WTC11 (cell line): ENCODE data around the gene SLC30A1. TPM values are rescaled to one million over a fixed set of nuclear protein-coding genes. Genes with fewer than 3 reads are reported as not detected.

Experiments
- ATAC-seq: fragments of 200-7000 bp; cut with Tn5 transposase; 2 replicates; pipeline ENCODE4 v1.10.0; 2021; ENCODE audit warnings: mild to moderate bottlenecking, moderate library complexity
- CTCF ChIA-PET: fragments of 300-600 bp; sonication (Branson Sonifier 250); formaldehyde crosslinking; loops from one replicate; lab custom pipeline; 2021; ENCODE audit warnings: antibody characterized with exemption; lab: Charles Lee
- POLR2A ChIA-PET: fragments of 350-600 bp; sonication (Branson Sonifier 250); formaldehyde crosslinking; loops from one replicate; lab custom pipeline; 2021; ENCODE audit warnings: antibody characterized with exemption; lab: Charles Lee
- DNase-seq: peaks from one replicate; pipeline ENCODE4 v3.0.0; 2021; ENCODE audit warnings: low spot score
- H3K27ac Mint-ChIP-seq: 2 replicates; pipeline ENCODE4 v1.8.0; 2021; ENCODE audit warnings: mixed read lengths
- H3K27me3 Mint-ChIP-seq: 2 replicates; pipeline ENCODE4 v1.8.0; 2021; ENCODE audit warnings: low read depth, mild to moderate bottlenecking, moderate library complexity, mixed read lengths
- H3K36me3 Mint-ChIP-seq: 2 replicates; pipeline ENCODE4 v1.8.0; 2021; ENCODE audit warnings: mixed read lengths
- H3K4me1 Mint-ChIP-seq: 2 replicates; pipeline ENCODE4 v1.8.0; 2022; ENCODE audit warnings: mixed read lengths
- H3K4me3 Mint-ChIP-seq: 2 replicates; pipeline ENCODE4 v1.8.0; 2021; ENCODE audit warnings: mild to moderate bottlenecking, moderate library complexity, mixed read lengths
- H3K9me3 Mint-ChIP-seq: 2 replicates; pipeline ENCODE4 v1.8.0; 2021; ENCODE audit warnings: mixed read lengths
- CTCF ChIP-seq: fragments of 200-600 bp; IDR thresholded peaks from 2 replicates; pipeline ENCODE4 v1.8.0; 2022; ENCODE audit warnings: antibody characterized with exemption
- E2F1 ChIP-seq: sonication (generic); formaldehyde crosslinking; IDR thresholded peaks from 2 replicates; pipeline ENCODE4 v1.8.0; 2022; ENCODE audit warnings: mild to moderate bottlenecking, missing genetic modification reagents
- E2F5 ChIP-seq: sonication (generic); formaldehyde crosslinking; IDR thresholded peaks from 2 replicates; pipeline ENCODE4 v1.8.1; 2022; ENCODE audit warnings: mild to moderate bottlenecking, moderate library complexity, missing genetic modification reagents
- ERG ChIP-seq: fragments of 250-450 bp; sonication (Bioruptor Pico); IDR thresholded peaks from 2 replicates; pipeline ENCODE4 v1.8.0; 2021; ENCODE audit warnings: mild to moderate bottlenecking
- ESRRA ChIP-seq: sonication (generic); formaldehyde crosslinking; IDR thresholded peaks from 2 replicates; pipeline ENCODE4 v1.8.1; 2022; ENCODE audit warnings: mild to moderate bottlenecking, missing genetic modification reagents, borderline replicate concordance
- FOXK1 ChIP-seq: sonication (generic); formaldehyde crosslinking; IDR thresholded peaks from 2 replicates; pipeline ENCODE4 v1.8.0; 2022; ENCODE audit warnings: mild to moderate bottlenecking, moderate library complexity, missing genetic modification reagents
- MAX ChIP-seq: sonication (generic); formaldehyde crosslinking; IDR thresholded peaks from 2 replicates; pipeline ENCODE4 v1.8.0; 2022; ENCODE audit warnings: mild to moderate bottlenecking, missing genetic modification reagents
- NFE2L1 ChIP-seq: sonication (generic); formaldehyde crosslinking; IDR thresholded peaks from 2 replicates; pipeline ENCODE4 v1.8.1; 2023; ENCODE audit warnings: missing genetic modification reagents
- NFYB ChIP-seq: sonication (generic); formaldehyde crosslinking; conservative IDR thresholded peaks from 2 replicates; pipeline ENCODE4 v1.8.0; 2022; ENCODE audit warnings: low read depth, missing genetic modification reagents
- NR2C2 ChIP-seq: sonication (generic); formaldehyde crosslinking; IDR thresholded peaks from 2 replicates; pipeline ENCODE4 v1.8.0; 2022; ENCODE audit warnings: mild to moderate bottlenecking, missing genetic modification reagents
- PRRX2 ChIP-seq: fragments of 250-450 bp; sonication (Bioruptor Pico); IDR thresholded peaks from 2 replicates; pipeline ENCODE4 v1.8.0; 2021; ENCODE audit warnings: mild to moderate bottlenecking
- ZBTB43 ChIP-seq: sonication (generic); formaldehyde crosslinking; IDR thresholded peaks from 2 replicates; pipeline ENCODE4 v1.8.1; 2023; ENCODE audit warnings: mild to moderate bottlenecking, missing genetic modification reagents
- total RNA-seq: library from RNA; stranded (reverse); gene quantifications from 3 replicates; pipeline ENCODE4 v1.2.3, GENCODE V29; 2021

The SLC30A1 gene
- total RNA-seq, 1 experiment from 2014 or later = 20.0 TPM

- TF ChIP-seq E2F1 (peak; percentile 50; the same call in 1 of the 2 replicates), MAX (CRISPR knock-in tag) (peak; percentile 62; the same call in 1 of the 2 replicates), ZBTB43 (CRISPR knock-in tag) (peak; percentile 87; the same call in 1 of the 2 replicates), NFE2L1 (CRISPR knock-in tag) (peak; percentile 59; the same call in 1 of the 2 replicates), E2F5 (CRISPR knock-in tag) (peak; percentile 38; the same call in 1 of the 2 replicates), CTCF (peak; percentile 52; the same call in 1 of the 2 replicates), NFYB (CRISPR knock-in tag) (peak; percentile 22; the same call in 1 of the 2 replicates), FOXK1 (CRISPR knock-in tag) (peak; percentile 44)
Measured at GRCh38 chr1:211577819-211578639, 932 bp downstream of the SLC30A1 start (continued).

- H3K27me3 Mint-ChIP-seq = no peaks in the 10 kb centered on the region
- H3K4me3 Mint-ChIP-seq = peak overlapping the region; percentile 92
- peaks cover 26% of the 10 kb centered on the region for H3K36me3 Mint-ChIP-seq
- TF ChIP-seq ESRRA (no peak), NFYB (CRISPR knock-in tag) (no peak), PRRX2 (CRISPR knock-in tag) (no peak), ERG (CRISPR knock-in tag) (no peak)
- ChIA-PET CTCF (interaction anchor here (0.8 to 1.5 kb wide), 3 partner anchors 48 to 101 kb away, joined by 3 read pairs; no protein-coding TSS in a partner anchor), POLR2A (no interaction called here)
- no peak for DNase-seq
- peaks cover 46% of the 10 kb centered on the region for H3K4me1 Mint-ChIP-seq
- peak overlapping the region; percentile 29; the same call in 1 of the 2 replicates for H3K27ac Mint-ChIP-seq
- no peaks in the 10 kb centered on the region for H3K9me3 Mint-ChIP-seq
- ATAC-seq = no peak
Measured at GRCh38 chr1:211577277-211577818, 1.6 kb downstream of the SLC30A1 start.

GRCh38 chr1:211576717-211577116, 2.2 kb downstream of the SLC30A1 start:
- H3K27me3 Mint-ChIP-seq = no peaks in the 10 kb centered on the region
- peaks cover 27% of the 10 kb centered on the region for H3K36me3 Mint-ChIP-seq
- peaks cover 41% of the 10 kb centered on the region for H3K4me1 Mint-ChIP-seq
- CTCF ChIA-PET = interaction anchor here (0.8 to 1.5 kb wide), 3 partner anchors 48 to 101 kb away, joined by 3 read pairs; no protein-coding TSS in a partner anchor
- TF ChIP-seq NR2C2 (CRISPR knock-in tag) = no peak
- ATAC-seq = no peak
- no peak for DNase-seq
- peak overlapping the region; percentile 92 for H3K4me3 Mint-ChIP-seq
- POLR2A ChIA-PET = no interaction called here
- H3K9me3 Mint-ChIP-seq = no peaks in the 10 kb centered on the region
- H3K27ac Mint-ChIP-seq = no peak overlapping the region
